Coronary artery (tissue), 2 donors: ENCODE results near the gene ZDHHC14.

ENCODE experiments used
- DNase-seq: peaks from one replicate; pipeline ENCODE4 v3.0.0-alpha.2; 2017; ENCODE audit warnings: low spot score
- H3K27ac ChIP-seq, 2 donors: fragments of 200-600 bp; sonication (generic); one replicate each; pipeline ENCODE4 v1.5.1; 2016 to 2019
- H3K4me3 ChIP-seq: fragments of 200-600 bp; sonication (generic); 2 replicates; pipeline ENCODE4 v1.5.1; 2016; ENCODE audit warnings: mild to moderate bottlenecking, moderate library complexity
- TF ChIP-seq, protein P1 (sequence below): fragments of 200-600 bp; sonication (generic); IDR thresholded peaks from one replicate; pipeline ENCODE4 v1.5.1; 2019; ENCODE audit warnings: antibody characterized with exemption

The ZDHHC14 gene

DNA sequence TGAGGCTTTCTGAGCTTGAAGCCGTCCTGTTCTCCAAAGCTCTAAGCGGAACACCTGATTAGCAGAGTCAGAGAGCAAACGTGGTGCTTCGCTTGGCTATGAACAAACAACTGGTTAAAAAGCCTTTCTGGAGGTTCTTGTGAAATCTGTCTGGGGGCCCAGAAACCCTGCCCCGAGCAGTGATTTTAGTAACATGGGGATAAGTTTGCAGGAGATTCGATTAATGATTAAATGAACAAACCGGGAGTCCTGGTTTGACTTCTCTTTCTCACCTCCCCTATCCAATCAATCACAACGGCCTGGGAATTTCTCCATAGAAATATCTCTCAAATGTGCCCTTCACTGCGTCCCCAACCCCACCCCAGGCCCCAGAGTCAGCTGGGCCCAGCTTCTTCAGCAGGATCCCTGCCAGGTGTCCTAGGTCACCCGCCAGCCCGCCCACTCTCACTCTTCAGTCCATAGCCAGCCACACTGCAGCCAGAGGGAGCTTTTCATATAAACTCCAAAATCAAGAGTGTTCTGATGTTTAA, 43.6 kb downstream of the ZDHHC14 start:
- TF ChIP-seq, protein P1, sequence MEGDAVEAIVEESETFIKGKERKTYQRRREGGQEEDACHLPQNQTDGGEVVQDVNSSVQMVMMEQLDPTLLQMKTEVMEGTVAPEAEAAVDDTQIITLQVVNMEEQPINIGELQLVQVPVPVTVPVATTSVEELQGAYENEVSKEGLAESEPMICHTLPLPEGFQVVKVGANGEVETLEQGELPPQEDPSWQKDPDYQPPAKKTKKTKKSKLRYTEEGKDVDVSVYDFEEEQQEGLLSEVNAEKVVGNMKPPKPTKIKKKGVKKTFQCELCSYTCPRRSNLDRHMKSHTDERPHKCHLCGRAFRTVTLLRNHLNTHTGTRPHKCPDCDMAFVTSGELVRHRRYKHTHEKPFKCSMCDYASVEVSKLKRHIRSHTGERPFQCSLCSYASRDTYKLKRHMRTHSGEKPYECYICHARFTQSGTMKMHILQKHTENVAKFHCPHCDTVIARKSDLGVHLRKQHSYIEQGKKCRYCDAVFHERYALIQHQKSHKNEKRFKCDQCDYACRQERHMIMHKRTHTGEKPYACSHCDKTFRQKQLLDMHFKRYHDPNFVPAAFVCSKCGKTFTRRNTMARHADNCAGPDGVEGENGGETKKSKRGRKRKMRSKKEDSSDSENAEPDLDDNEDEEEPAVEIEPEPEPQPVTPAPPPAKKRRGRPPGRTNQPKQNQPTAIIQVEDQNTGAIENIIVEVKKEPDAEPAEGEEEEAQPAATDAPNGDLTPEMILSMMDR = no peak
- no peak for DNase-seq
- Histone ChIP-seq H3K27ac (no peak overlapping the region), H3K4me3 (no peak overlapping the region)

DNA sequence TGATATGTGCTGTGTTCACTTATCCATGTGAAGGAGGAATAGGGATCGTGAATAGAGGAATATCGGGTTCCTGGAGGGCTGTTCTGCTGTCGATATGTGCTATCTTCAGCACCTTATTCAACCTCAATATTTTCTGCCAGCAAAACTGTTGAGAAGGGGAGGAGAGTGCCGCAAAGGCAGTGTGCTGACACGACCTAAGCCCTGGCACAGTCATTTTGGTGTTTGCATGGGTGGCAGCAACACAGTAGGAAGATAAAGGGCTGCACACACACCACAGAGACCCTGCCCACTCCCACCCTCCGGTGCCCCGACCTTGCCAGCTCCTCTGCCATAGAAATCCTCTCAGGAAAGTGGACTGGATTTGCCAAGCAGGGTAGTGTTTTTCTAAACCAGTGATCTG, 47.0 kb downstream of the ZDHHC14 start:
- no peak overlapping the region for H3K27ac ChIP-seq
- DNase-seq = no peak
- no peak overlapping the region for H3K4me3 ChIP-seq

DNA sequence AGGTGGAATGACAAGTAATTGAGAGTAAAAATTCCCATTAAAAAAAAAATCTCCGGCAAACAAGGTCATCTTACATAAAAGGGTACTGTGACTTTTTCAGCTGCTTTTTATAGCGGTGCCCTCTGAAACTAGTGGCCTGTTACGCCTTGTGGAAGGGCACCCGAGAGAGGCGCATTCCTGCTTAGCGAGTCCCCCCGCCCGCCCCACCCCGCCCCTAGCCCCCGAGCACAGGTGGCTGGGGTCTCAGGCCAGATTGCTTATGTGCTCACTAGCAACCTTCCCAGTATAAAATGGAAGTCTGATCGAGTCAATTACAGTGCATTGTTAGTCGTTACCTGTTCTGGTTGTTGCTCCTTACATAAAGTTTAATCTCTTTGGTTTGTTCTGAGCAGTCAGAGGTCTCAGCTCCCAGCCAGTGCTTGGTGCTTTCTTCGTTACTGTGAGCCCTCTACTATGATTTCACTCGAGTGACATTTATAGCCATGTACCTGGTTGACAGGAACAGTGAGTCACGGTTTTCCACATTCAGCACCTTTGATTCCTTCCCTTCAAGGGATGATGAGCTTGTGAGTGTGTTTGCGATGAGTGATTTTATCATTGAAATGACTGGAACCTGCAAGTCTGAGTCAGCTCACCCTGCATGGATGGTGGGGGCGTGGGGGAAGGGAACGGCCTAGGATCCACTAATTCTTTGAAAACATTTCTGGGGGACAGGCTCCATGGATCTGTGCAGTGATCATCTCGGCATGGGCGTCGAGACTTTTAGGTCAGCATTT, 47.6 kb downstream of the ZDHHC14 start:
- no peak for DNase-seq
- TF ChIP-seq, protein P1 = no peak
- no peak overlapping the region for H3K27ac ChIP-seq
- H3K4me3 ChIP-seq = no peak overlapping the region

More for the DNA sequence above, 47.0 kb downstream of the ZDHHC14 start:
- TF ChIP-seq, protein P1 = no peak

DNA sequence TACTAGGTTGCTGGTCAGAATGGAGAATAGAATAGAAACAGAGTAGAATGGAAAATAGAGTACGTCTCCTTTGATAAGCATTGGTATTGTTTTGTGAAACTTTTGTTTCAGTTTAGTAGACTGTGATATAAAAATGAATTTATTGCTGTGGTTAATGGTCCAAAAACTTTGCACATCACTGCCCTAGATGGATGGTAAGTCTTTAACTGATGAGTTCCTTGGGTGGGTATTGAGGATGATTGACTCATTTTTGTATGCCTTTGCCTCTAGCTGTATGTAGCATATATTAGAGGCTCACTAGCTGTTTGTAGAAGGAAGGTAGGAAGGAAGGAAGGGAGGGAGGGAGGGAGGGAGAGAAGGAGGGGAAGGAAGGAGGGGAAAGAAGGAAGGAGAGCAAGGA, 48.3 kb downstream of the ZDHHC14 start:
- no peak overlapping the region for H3K4me3 ChIP-seq
- no peak overlapping the region for H3K27ac ChIP-seq
- DNase-seq = no peak
- TF ChIP-seq, protein P1 = no peak

DNA sequence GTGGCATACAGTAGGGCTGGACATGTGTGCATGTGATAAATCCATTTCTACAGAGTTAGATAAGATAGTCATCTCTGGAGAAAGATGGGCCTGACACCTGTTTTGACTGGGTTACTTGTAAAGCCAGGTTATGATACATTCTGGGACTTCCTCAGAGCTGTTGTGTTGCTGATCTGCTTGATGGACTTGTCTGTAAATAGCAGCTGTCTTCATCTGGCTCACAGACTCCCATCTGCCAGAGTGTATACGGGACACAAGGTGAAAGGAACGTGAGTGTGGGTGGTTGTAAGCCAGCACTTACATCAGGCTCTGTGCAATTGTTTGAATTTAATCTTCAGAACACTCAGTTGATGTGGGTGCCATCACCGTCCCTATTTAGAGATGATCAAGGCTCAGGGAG, 49.8 kb downstream of the ZDHHC14 start:
- no peak overlapping the region for H3K27ac ChIP-seq
- DNase-seq = no peak
- TF ChIP-seq, protein P1 = no peak

DNA sequence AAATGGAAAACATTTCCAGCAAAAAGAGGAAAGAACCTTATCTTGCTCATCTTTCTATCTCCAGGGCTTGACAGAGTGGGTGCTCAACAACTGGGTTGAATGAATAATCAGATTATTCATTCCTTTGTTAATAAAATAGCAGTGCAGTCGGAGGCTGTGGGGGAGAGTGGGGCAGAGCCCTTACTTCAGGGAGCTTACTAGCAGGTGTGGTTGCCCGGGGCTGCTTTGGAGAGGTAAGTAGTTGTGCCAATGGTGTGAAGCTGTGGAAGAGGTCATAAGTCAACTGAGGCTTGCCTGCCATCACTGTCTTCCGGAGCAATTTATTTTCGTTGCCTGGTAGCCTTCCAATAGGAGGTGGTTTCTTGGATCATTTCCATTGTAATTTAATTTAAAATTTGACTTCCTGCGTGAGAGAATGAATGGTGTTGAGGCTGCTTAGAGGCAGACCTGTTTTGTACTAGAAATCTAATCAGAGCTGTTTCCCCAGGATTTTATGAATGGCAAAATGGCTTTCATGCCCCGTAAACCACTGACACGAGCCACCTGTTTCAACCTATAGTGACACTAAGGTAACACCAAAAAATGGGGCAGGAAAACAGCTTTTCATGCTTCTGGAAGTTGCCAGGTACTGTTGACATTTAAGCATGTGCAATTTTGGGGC, 51.4 kb downstream of the ZDHHC14 start:
- Histone ChIP-seq H3K4me3 (no peak overlapping the region), H3K27ac (no peak overlapping the region)
- TF ChIP-seq, protein P1 = no peak
- no peak for DNase-seq

More for the DNA sequence above, 49.8 kb downstream of the ZDHHC14 start:
- no peak overlapping the region for H3K4me3 ChIP-seq
